H1 (cell line): ENCODE measurements around the gene CDX4. TPM values are rescaled to one million over a fixed set of nuclear protein-coding genes. Genes with fewer than 3 reads are reported as not detected.

Experiments used
- CTCF ChIA-PET: fragments of 300-600 bp; sonication (Branson Sonifier 250); formaldehyde crosslinking; loops from one replicate; lab custom pipeline; 2021; ENCODE audit not compliant: partially characterized antibody; lab: Charles Lee
- POLR2A ChIA-PET: fragments of 300-600 bp; sonication (Branson Sonifier 250); formaldehyde crosslinking; loops from one replicate; lab custom pipeline; 2021; ENCODE audit warnings: inconsistent platforms; ENCODE audit not compliant: partially characterized antibody; lab: Charles Lee
- DNase-seq, 2 experiments: peaks; one replicate each; pipeline versions ENCODE4 v3.0.0 to v3.0.0-alpha.2; 2010 to 2022; ENCODE audit warnings: low spot score in 2 of 2, low read depth in 1 of 2, mixed read lengths in 1 of 2
- FAIRE-seq: peaks from 2 replicates; lab custom pipeline; 2011; peaks lifted over from hg19 to GRCh38; lab: Jason Lieb, UNC
- H2AFZ ChIP-seq: 2 replicates; pipeline ENCODE4 v1.8.1; 2012; ENCODE audit warnings: low read length, inconsistent platforms
- H2AK5ac ChIP-seq: 2 replicates; pipeline ENCODE4 v1.6.1; 2013; ENCODE audit warnings: low read depth, low read length
- H2BK120ac ChIP-seq: replicated peaks from 2 replicates; pipeline ENCODE3; 2013; ENCODE audit warnings: low read depth, low read length, inconsistent platforms
- H2BK12ac ChIP-seq: 2 replicates; pipeline ENCODE4 v1.6.1; 2013; ENCODE audit warnings: low read depth, low read length
- H2BK15ac ChIP-seq: 2 replicates; pipeline ENCODE4 v1.6.1; 2013; ENCODE audit warnings: low read length
- H2BK20ac ChIP-seq: 2 replicates; pipeline ENCODE4 v1.6.1; 2013; ENCODE audit warnings: low read length
- H2BK5ac ChIP-seq: 2 replicates; pipeline ENCODE4 v1.6.1; 2013; ENCODE audit warnings: low read depth, low read length
- H3K14ac ChIP-seq: 2 replicates; pipeline ENCODE4 v1.6.1; 2013; ENCODE audit warnings: inconsistent platforms; ENCODE audit not compliant: insufficient read length
- H3K18ac ChIP-seq: 2 replicates; pipeline ENCODE4 v1.6.1; 2013; ENCODE audit warnings: low read length; ENCODE audit errors: extremely low read depth
- H3K23ac ChIP-seq: 2 replicates; pipeline ENCODE4 v1.6.1; 2013; ENCODE audit warnings: inconsistent platforms; ENCODE audit not compliant: insufficient read length
- H3K23me2 ChIP-seq: 2 replicates; pipeline ENCODE4 v1.6.1; 2013; ENCODE audit warnings: low read depth, low read length
- H3K27ac ChIP-seq: 2 replicates; pipeline ENCODE4 v1.6.1; 2011; ENCODE audit warnings: low read depth, low read length, inconsistent platforms
- H3K27me3 ChIP-seq, 4 experiments: replicated peaks in 1 of 4; 1 replicate in 1 of 4; 2 replicates in 3 of 4; pipeline versions ENCODE4 v1.6.1 to v1.8.1; 2011 to 2013; ENCODE audit warnings: low read length in 3 of 4, mild to moderate bottlenecking in 3 of 4, inconsistent platforms in 2 of 4, mixed read lengths in 2 of 4, moderate library complexity in 1 of 4; ENCODE audit not compliant: control insufficient read depth in 3 of 4, insufficient read depth in 3 of 4; ENCODE audit errors: extremely low read depth in 1 of 4
- H3K36me3 ChIP-seq, 4 experiments: 2 replicates each; pipeline versions ENCODE4 v1.6.1 to v1.8.1; 2011 to 2013; ENCODE audit warnings: mild to moderate bottlenecking in 4 of 4, low read length in 3 of 4, moderate library complexity in 2 of 4, control low read depth in 1 of 4, inconsistent platforms in 1 of 4; ENCODE audit not compliant: insufficient read depth in 4 of 4, control insufficient read depth in 2 of 4
- H3K4ac ChIP-seq: replicated peaks from 2 replicates; pipeline ENCODE3; 2013; ENCODE audit warnings: low read length, low read depth, mixed read lengths, inconsistent platforms; ENCODE audit not compliant: insufficient read length
- H3K4me1 ChIP-seq, 4 experiments: replicated peaks in 1 of 4; 1 replicate in 1 of 4; 2 replicates in 3 of 4; pipeline versions ENCODE4 v1.6.1 to v1.8.1; 2011 to 2013; ENCODE audit warnings: low read length in 3 of 4, inconsistent platforms in 2 of 4, mixed read lengths in 1 of 4; ENCODE audit not compliant: insufficient read depth in 4 of 4, control insufficient read depth in 3 of 4
- H3K4me2 ChIP-seq, 2 experiments: 2 replicates each; pipeline versions ENCODE4 v1.6.1 to v1.8.1; 2011 to 2013; ENCODE audit warnings: low read depth in 2 of 2, low read length in 2 of 2, control low read depth in 1 of 2, inconsistent platforms in 1 of 2, mild to moderate bottlenecking in 1 of 2; ENCODE audit not compliant: insufficient read depth in 1 of 2
- H3K4me3 ChIP-seq, 4 experiments: fragments of 200-600, 300-600 bp in 1 of 4; sonication (generic), shearing (Covaris generic), sonication (Bioruptor Twin) in 1 of 4; 2 replicates each; pipeline versions ENCODE4 v1.5.1 to v1.8.1; 2011 to 2016; ENCODE audit warnings: low read length in 4 of 4, low read depth in 3 of 4, control low read depth in 2 of 4, inconsistent platforms in 2 of 4, mild to moderate bottlenecking in 2 of 4, mixed read lengths in 1 of 4, moderate library complexity in 1 of 4; ENCODE audit not compliant: insufficient read depth in 2 of 4; ENCODE audit errors: extremely low read depth in 1 of 4
- H3K56ac ChIP-seq: replicated peaks from 2 replicates; pipeline ENCODE3; 2013; ENCODE audit warnings: low read depth, mild to moderate bottlenecking, mixed read lengths, low read length, inconsistent platforms; ENCODE audit not compliant: insufficient read length
- H3K79me1 ChIP-seq: 2 replicates; pipeline ENCODE4 v1.6.1; 2013; ENCODE audit warnings: low read depth, low read length, control low read depth
- H3K79me2 ChIP-seq, 2 experiments: 2 replicates each; pipeline versions ENCODE4 v1.6.1 to v1.8.1; 2012 to 2013; ENCODE audit warnings: low read length in 2 of 2, mild to moderate bottlenecking in 2 of 2, inconsistent platforms in 1 of 2; ENCODE audit not compliant: insufficient read depth in 2 of 2, control insufficient read depth in 1 of 2
- H3K9ac ChIP-seq, 4 experiments: replicated peaks in 1 of 4; 1 replicate in 1 of 4; 2 replicates in 3 of 4; pipeline versions ENCODE4 v1.6.1 to v1.8.1; 2011 to 2013; ENCODE audit warnings: low read depth in 3 of 4, low read length in 3 of 4, control low read depth in 2 of 4, mild to moderate bottlenecking in 2 of 4, moderate library complexity in 2 of 4, inconsistent platforms in 1 of 4; ENCODE audit errors: extremely low read depth in 1 of 4
- H3K9me3 ChIP-seq, 2 experiments: 2 replicates each; pipeline versions ENCODE4 v1.6.1 to v1.8.1; 2012 to 2013; ENCODE audit warnings: mild to moderate bottlenecking in 2 of 2, moderate library complexity in 2 of 2, control low read depth in 1 of 2, inconsistent platforms in 1 of 2, low read depth in 1 of 2, low read length in 1 of 2, mixed read lengths in 1 of 2; ENCODE audit not compliant: insufficient read depth in 2 of 2
- H4K20me1 ChIP-seq, 2 experiments: replicated peaks in 1 of 2; 2 replicates each; pipeline versions ENCODE3 to v1.8.1; 2011 to 2013; ENCODE audit warnings: inconsistent platforms in 2 of 2, low read length in 2 of 2, mild to moderate bottlenecking in 1 of 2; ENCODE audit not compliant: insufficient read depth in 2 of 2, control insufficient read depth in 1 of 2
- H4K5ac ChIP-seq: 2 replicates; pipeline ENCODE4 v1.6.1; 2013; ENCODE audit warnings: low read length, low read depth, mixed read lengths, inconsistent platforms; ENCODE audit not compliant: insufficient read length
- H4K8ac ChIP-seq: 2 replicates; pipeline ENCODE4 v1.8.0; 2013; ENCODE audit warnings: mild to moderate bottlenecking, moderate library complexity, low read length, inconsistent platforms; ENCODE audit not compliant: insufficient read depth; ENCODE audit errors: extremely low read depth
- H4K91ac ChIP-seq: replicated peaks from 2 replicates; pipeline ENCODE3; 2013; ENCODE audit warnings: low read length, mixed read lengths, inconsistent platforms; ENCODE audit not compliant: insufficient read length
- RAD21 ChIP-seq, 2 experiments: IDR thresholded peaks in 1 of 2; conservative IDR thresholded peaks in 1 of 2; 2 replicates each; pipeline ENCODE4 v1.6.1; 2011; ENCODE audit warnings: low read depth in 2 of 2, low read length in 2 of 2, improper control_type of control experiment in 1 of 2, inconsistent platforms in 1 of 2, mild to moderate bottlenecking in 1 of 2, moderate library complexity in 1 of 2
- SP4 ChIP-seq: IDR thresholded peaks from 2 replicates; pipeline ENCODE4 v1.6.1; 2012; ENCODE audit warnings: low read length, inconsistent platforms
- WGBS, 2 experiments: shearing (Covaris generic) in 1 of 2; methylation state at CpG; one replicate each; pipeline versions ENCODE4 v1.1.6 to v1.1.7; 2013 to 2015; ENCODE audit warnings: low lambda C conversion rate in 2 of 2, mixed read lengths in 2 of 2, inconsistent platforms in 1 of 2, low coverage in 1 of 2, missing lambda C conversion rate in 1 of 2; ENCODE audit not compliant: insufficient replicate concordance in 2 of 2, insufficient coverage in 1 of 2, insufficient read length in 1 of 2; ENCODE audit errors: extremely low coverage in 1 of 2, missing lambda C conversion rate in 1 of 2; 5-methylcytosine and 5-hydroxymethylcytosine counted together
- polyA plus RNA-seq, 7 experiments: library from polyadenylated mRNA; depleted of rRNA in 3 of 7; stranded (reverse) in 5 of 7; unstranded in 2 of 7; fragments of >200 nt in 5 of 7; fragments of 200-250 nt in 2 of 7; gene quantifications; 1 replicate in 5 of 7; 2 replicates in 1 of 7; 4 replicates in 1 of 7; pipeline versions ENCODE4 v1.2.1 to v1.2.3, GENCODE V29; 2011 to 2013; ENCODE audit warnings: missing spikeins in 2 of 7, mixed read lengths in 2 of 7
- total RNA-seq: library from RNA; stranded (reverse); fragmentation: NEBNext Ultra II Directional; extraction: Animal tissue kit (Norgen Biotek cat#: 25700); gene quantifications from 2 replicates; pipeline ENCODE4 v1.2.1, GENCODE V29; 2021
- TF ChIP-seq, protein P1 (sequence below), 3 experiments: IDR thresholded peaks; 1 replicate in 2 of 3; 2 replicates in 1 of 3; pipeline versions ENCODE4 v1.5.1 to v1.6.1; 2011; ENCODE audit warnings: low read length in 3 of 3, mild to moderate bottlenecking in 3 of 3, inconsistent platforms in 2 of 3, low read depth in 1 of 3, moderate library complexity in 1 of 3; ENCODE audit not compliant: insufficient read depth in 1 of 3; ENCODE audit errors: control extremely low read depth in 1 of 3

CDX4 gene
- total and polyA plus RNA-seq, 2 of the 8 experiments (the other 6 are each of a cell fraction or from before 2014, with no cell fraction given), result 2.3 to 2.6 TPM

DNA sequence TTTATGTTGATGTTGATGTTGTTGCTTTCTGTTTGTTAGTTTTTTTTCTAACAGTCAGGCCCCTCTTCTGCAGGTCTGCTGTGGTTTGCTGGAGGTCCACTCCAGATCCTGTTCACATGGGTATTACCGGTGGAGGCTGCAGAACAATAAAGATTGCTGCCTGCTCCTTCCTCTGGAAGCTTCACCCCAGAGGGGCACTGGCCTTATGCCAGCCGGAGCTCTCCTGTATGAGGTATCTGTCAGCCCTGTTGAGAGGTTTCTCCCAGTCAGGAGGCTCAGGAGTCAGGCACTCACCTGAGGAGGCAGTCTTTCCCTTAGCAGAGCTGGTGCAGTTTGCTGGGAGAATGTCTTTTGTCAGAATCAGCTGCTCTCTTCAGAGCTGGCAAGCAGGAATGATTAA lies 34.7 kb downstream of the CDX4 start:
- no peak for TF ChIP-seq SP4
- TF ChIP-seq, protein P1, sequence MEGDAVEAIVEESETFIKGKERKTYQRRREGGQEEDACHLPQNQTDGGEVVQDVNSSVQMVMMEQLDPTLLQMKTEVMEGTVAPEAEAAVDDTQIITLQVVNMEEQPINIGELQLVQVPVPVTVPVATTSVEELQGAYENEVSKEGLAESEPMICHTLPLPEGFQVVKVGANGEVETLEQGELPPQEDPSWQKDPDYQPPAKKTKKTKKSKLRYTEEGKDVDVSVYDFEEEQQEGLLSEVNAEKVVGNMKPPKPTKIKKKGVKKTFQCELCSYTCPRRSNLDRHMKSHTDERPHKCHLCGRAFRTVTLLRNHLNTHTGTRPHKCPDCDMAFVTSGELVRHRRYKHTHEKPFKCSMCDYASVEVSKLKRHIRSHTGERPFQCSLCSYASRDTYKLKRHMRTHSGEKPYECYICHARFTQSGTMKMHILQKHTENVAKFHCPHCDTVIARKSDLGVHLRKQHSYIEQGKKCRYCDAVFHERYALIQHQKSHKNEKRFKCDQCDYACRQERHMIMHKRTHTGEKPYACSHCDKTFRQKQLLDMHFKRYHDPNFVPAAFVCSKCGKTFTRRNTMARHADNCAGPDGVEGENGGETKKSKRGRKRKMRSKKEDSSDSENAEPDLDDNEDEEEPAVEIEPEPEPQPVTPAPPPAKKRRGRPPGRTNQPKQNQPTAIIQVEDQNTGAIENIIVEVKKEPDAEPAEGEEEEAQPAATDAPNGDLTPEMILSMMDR (IDR thresholded peaks at IDR 0.05; ENCODE audit: control extremely low read depth in 1 of 3, insufficient read depth in 1 of 3, low read depth in 1 of 3, low read length in 3 of 3), result peak in 1 of 3 experiments; percentile 14; a peak in 1 of 4 replicates
- TF ChIP-seq RAD21 (IDR thresholded peaks at IDR 0.05 in 1 of 2, conservative IDR thresholded peaks at IDR 0.05 in 1 of 2; ENCODE audit: low read depth in 2 of 2, low read length in 2 of 2), result peak in 1 of 2 experiments; percentile 23; a peak in 1 of 4 replicates
- POLR2A ChIA-PET, result no interaction called here

More for the DNA sequence above, 34.7 kb downstream of the CDX4 start:
- Histone ChIP-seq H2BK5ac (no peak overlapping the region), H3K23me2 (no peaks in the 10 kb centered on the region), H3K9ac (no peak overlapping the region), H3K56ac (no peak overlapping the region), H3K79me2 (no peaks in the 10 kb centered on the region), H4K5ac (no peak overlapping the region), H3K18ac (no peak overlapping the region; the same call in 1 of the 2 replicates), H3K14ac (no peak overlapping the region), H2BK12ac (no peak overlapping the region), H3K27me3 (no peaks in the 10 kb centered on the region), H2AK5ac (no peak overlapping the region), H3K4me2 (no peak overlapping the region), H4K20me1 (no peaks in the 10 kb centered on the region), H4K8ac (no peak overlapping the region), H2BK120ac (no peak overlapping the region), H2BK15ac (no peak overlapping the region), H3K79me1 (no peaks in the 10 kb centered on the region), H3K4ac (no peak overlapping the region), H2BK20ac (no peak overlapping the region), H3K27ac (no peak overlapping the region), H2AFZ (no peak overlapping the region), H3K4me1 (no peaks in the 10 kb centered on the region), H3K9me3 (no peaks in the 10 kb centered on the region), H4K91ac (no peak overlapping the region), H3K36me3 (no peaks in the 10 kb centered on the region), H3K23ac (no peak overlapping the region), H3K4me3 (no peak overlapping the region)
- no peak for FAIRE-seq
- WGBS, 2 experiments, result 92% methylated on average over 2 of the region's 2 CpGs; no CpG with 5 or more reads in 1 of the 2 experiments
- CTCF ChIA-PET, result no interaction called here
- no peak for DNase-seq
